ENCODE measurements around the gene TNIP2.

GRCh38 chr4:2791518-2792395 is 35.6 kb upstream of the TNIP2 start:
- TF ChIP-seq CTCF (IDR thresholded peaks at IDR 0.05) = no peak
- no peak for TF ChIP-seq POLR2AphosphoS5 (IDR thresholded peaks at IDR 0.05)
- no peak for TF ChIP-seq POLR2A (IDR thresholded peaks at IDR 0.05)
